CD14-positive monocyte (primary cell): ENCODE results near the gene ATXN7L1. TPM values are rescaled to one million over a fixed set of nuclear protein-coding genes. Genes with fewer than 3 reads are reported as not detected.

Experiments
- DNase-seq, 3 donors: peaks; one replicate each; pipeline ENCODE4 v3.0.0-alpha.2; 2011 to 2022
- H2AFZ ChIP-seq: 2 replicates; pipeline ENCODE4 v1.6.0; 2012; ENCODE audit warnings: mild to moderate bottlenecking, low read depth, low read length, inconsistent platforms; ENCODE audit not compliant: insufficient read depth, poor library complexity, severe bottlenecking
- H3K27ac ChIP-seq, 2 donors: 1 replicate in 1 of 2; 2 replicates in 1 of 2; pipeline ENCODE4 v1.5.1; 2012 to 2013; ENCODE audit warnings: low read length in 2 of 2, control low read depth in 1 of 2, inconsistent platforms in 1 of 2, low read depth in 1 of 2, mild to moderate bottlenecking in 1 of 2
- H3K27me3 ChIP-seq, 2 donors: one replicate each; pipeline versions ENCODE4 v1.6.0 to v1.6.1; 2011 to 2013; ENCODE audit warnings: low read length in 2 of 2; ENCODE audit not compliant: control insufficient read depth in 2 of 2, insufficient read depth in 2 of 2
- H3K36me3 ChIP-seq, 2 donors: replicated peaks in 1 of 2; 1 replicate in 1 of 2; 2 replicates in 1 of 2; pipeline versions ENCODE4 v1.5.1 to v1.6.1; 2012 to 2013; ENCODE audit warnings: low read length in 2 of 2, control low read depth in 1 of 2, inconsistent platforms in 1 of 2, mild to moderate bottlenecking in 1 of 2; ENCODE audit not compliant: insufficient read depth in 2 of 2, control insufficient read depth in 1 of 2
- H3K4me1 ChIP-seq, 2 donors: 1 replicate in 1 of 2; 2 replicates in 1 of 2; pipeline versions ENCODE4 v1.5.1 to v1.6.1; 2012 to 2013; ENCODE audit warnings: low read length in 2 of 2, control low read depth in 1 of 2, inconsistent platforms in 1 of 2, mild to moderate bottlenecking in 1 of 2, moderate library complexity in 1 of 2; ENCODE audit not compliant: insufficient read depth in 2 of 2, control insufficient read depth in 1 of 2
- H3K4me2 ChIP-seq: replicated peaks from 2 replicates; pipeline ENCODE3; 2012; ENCODE audit warnings: low read length, moderate library complexity, mild to moderate bottlenecking; ENCODE audit not compliant: poor library complexity, severe bottlenecking; ENCODE audit errors: extremely low read depth
- H3K4me3 ChIP-seq, 3 experiments: fragments of 200-600 bp in 1 of 3; sonication (generic) in 1 of 3; replicated peaks in 1 of 3; 1 replicate in 2 of 3; 2 replicates in 1 of 3; pipeline ENCODE4 v1.5.1; 2011 to 2013; ENCODE audit warnings: low read length in 3 of 3, mild to moderate bottlenecking in 3 of 3, control low read depth in 2 of 3, low read depth in 2 of 3, inconsistent platforms in 1 of 3, moderate library complexity in 1 of 3
- H3K79me2 ChIP-seq: 2 replicates; pipeline ENCODE4 v1.6.0; 2012; ENCODE audit warnings: mild to moderate bottlenecking, control low read depth, inconsistent platforms, low read length, moderate library complexity; ENCODE audit not compliant: insufficient read depth
- H3K9ac ChIP-seq: 2 replicates; pipeline ENCODE4 v1.6.0; 2017; ENCODE audit warnings: low read length, mild to moderate bottlenecking; ENCODE audit not compliant: insufficient read depth, poor library complexity, severe bottlenecking
- H3K9me3 ChIP-seq, 2 donors: replicated peaks in 1 of 2; 1 replicate in 1 of 2; 2 replicates in 1 of 2; pipeline versions ENCODE4 v1.5.1 to v1.6.1; 2012 to 2013; ENCODE audit warnings: low read length in 2 of 2, control low read depth in 1 of 2; ENCODE audit not compliant: control insufficient read depth in 1 of 2, insufficient read depth in 1 of 2
- H4K20me1 ChIP-seq: 2 replicates; pipeline ENCODE4 v1.6.0; 2012; ENCODE audit warnings: mild to moderate bottlenecking, low read length, control low read depth, moderate library complexity; ENCODE audit not compliant: insufficient read depth
- H3K27ac Mint-ChIP-seq, 7 donors: one replicate each; pipeline ENCODE4 v1.8.0; 2020; ENCODE audit warnings: mild to moderate bottlenecking in 7 of 7, mixed read lengths in 7 of 7, moderate library complexity in 6 of 7, inconsistent platforms in 2 of 7
- H3K27me3 Mint-ChIP-seq, 3 donors: one replicate each; pipeline ENCODE4 v1.8.0; 2021 to 2022; ENCODE audit warnings: low read depth in 3 of 3, mild to moderate bottlenecking in 3 of 3, mixed read lengths in 3 of 3, moderate library complexity in 3 of 3, inconsistent platforms in 1 of 3
- H3K36me3 Mint-ChIP-seq, 2 donors: one replicate each; pipeline ENCODE4 v1.8.0; 2020; ENCODE audit warnings: mixed read lengths in 2 of 2, inconsistent platforms in 1 of 2, mild to moderate bottlenecking in 1 of 2
- H3K4me1 Mint-ChIP-seq: one replicate; pipeline ENCODE4 v1.8.0; 2020; ENCODE audit warnings: mild to moderate bottlenecking, mixed read lengths
- H3K4me3 Mint-ChIP-seq, 2 donors: one replicate each; pipeline ENCODE4 v1.8.0; 2020; ENCODE audit warnings: mild to moderate bottlenecking in 2 of 2, mixed read lengths in 2 of 2, moderate library complexity in 1 of 2
- H3K9me3 Mint-ChIP-seq, 7 donors: one replicate each; pipeline ENCODE4 v1.8.0; 2020 to 2022; ENCODE audit warnings: mixed read lengths in 7 of 7, mild to moderate bottlenecking in 6 of 7, moderate library complexity in 6 of 7, inconsistent platforms in 2 of 7
- CTCF ChIP-seq: fragments of 200-600 bp; IDR thresholded peaks from one replicate; pipeline ENCODE4 v1.8.0; 2022; ENCODE audit warnings: antibody characterized with exemption, mild to moderate bottlenecking
- WGBS: methylation state at CpG from one replicate; pipeline ENCODE4 v1.1.5; 2013; ENCODE audit warnings: missing lambda C conversion rate; ENCODE audit not compliant: insufficient coverage; 5-methylcytosine and 5-hydroxymethylcytosine counted together
- intact Hi-C, 2 donors: fragments of 100-400 bp; cut with micrococcal nuclease; formaldehyde crosslinking; loops; one replicate each; pipeline versions ENCODE4 v1.15.0 to v1.15.1; 2023
- polyA plus RNA-seq, 3 donors: library from polyadenylated mRNA; depleted of rRNA in 1 of 3; unstranded in 2 of 3; stranded (reverse) in 1 of 3; fragments of 300-500 nt in 2 of 3; fragments of >200 nt in 1 of 3; fragmentation: Illumina TruSeq in 2 of 3; gene quantifications; 1 replicate in 2 of 3; 2 replicates in 1 of 3; pipeline ENCODE4 v1.2.3, GENCODE V29; 2012 to 2021

ATXN7L1 gene
- polyA plus RNA-seq, 3 donors: 4.5 to 12.2 (median 11.2) TPM

GRCh38 chr7:105802604-105803428 lies 73.6 kb downstream of the ATXN7L1 start:
- no peak overlapping the region for H3K9ac ChIP-seq
- intact Hi-C loops: loop anchor here (10.0 kb wide), 2 partner anchors 72 to 128 kb away; partner anchors contain the start of gene ATXN7L1 (in 1 of the 2)
- Mint-ChIP-seq H3K36me3 (peaks cover 5 to 8% of the 10 kb centered on the region in 2 donors), H3K27ac (peak overlapping the region in 1 of 7 donors; percentile 6), H3K4me3 (no peak overlapping the region), H3K4me1 (peaks cover 38% of the 10 kb centered on the region), H3K9me3 (no peaks in the 10 kb centered on the region), H3K27me3 (no peaks in the 10 kb centered on the region)
- no peaks in the 10 kb centered on the region for H3K27me3 ChIP-seq
- no peaks in the 10 kb centered on the region for H3K36me3 ChIP-seq
- H3K79me2 ChIP-seq: no peaks in the 10 kb centered on the region
- DNase-seq: no peak
- H3K4me2 ChIP-seq: no peak overlapping the region
- H3K4me1 ChIP-seq: peaks cover 13 to 19% of the 10 kb centered on the region in 2 donors
- TF ChIP-seq CTCF: no peak
- no peaks in the 10 kb centered on the region for H4K20me1 ChIP-seq
- H2AFZ ChIP-seq: no peak overlapping the region
- 87% methylated on average over 3 of the region's 7 CpGs for WGBS
- H3K9me3 ChIP-seq: no peaks in the 10 kb centered on the region
- no peak overlapping the region for H3K4me3 ChIP-seq
- no peak overlapping the region for H3K27ac ChIP-seq

- DNase-seq: no peak
- Mint-ChIP-seq H3K36me3 (peaks cover 7 to 10% of the 10 kb centered on the region in 2 donors), H3K9me3 (no peaks in the 10 kb centered on the region), H3K27ac (no peak overlapping the region), H3K4me1 (peaks cover 21% of the 10 kb centered on the region), H3K27me3 (no peaks in the 10 kb centered on the region), H3K4me3 (no peak overlapping the region)
- H3K27ac ChIP-seq: no peak overlapping the region
- TF ChIP-seq CTCF: no peak
- no peak overlapping the region for H3K4me2 ChIP-seq
- H3K36me3 ChIP-seq: no peaks in the 10 kb centered on the region
- H3K79me2 ChIP-seq: no peaks in the 10 kb centered on the region
- no peaks in the 10 kb centered on the region for H3K27me3 ChIP-seq
- H2AFZ ChIP-seq: no peak overlapping the region
- intact Hi-C loops: loop anchor here (10.0 kb wide), 2 partner anchors 74 to 126 kb away; partner anchors contain the start of gene ATXN7L1 (in 1 of the 2)
- H4K20me1 ChIP-seq: no peaks in the 10 kb centered on the region
- peaks cover 0 to under 1% of the 10 kb centered on the region in 2 donors for H3K4me1 ChIP-seq
- 100% methylated on average over 2 of the region's 6 CpGs for WGBS
- no peak overlapping the region for H3K9ac ChIP-seq
- no peak overlapping the region for H3K4me3 ChIP-seq
- no peaks in the 10 kb centered on the region for H3K9me3 ChIP-seq
These were observed 75.4 kb downstream of the ATXN7L1 start for GRCh38 chr7:105800849-105801534.
